C4-2B (cell line): ENCODE data around the gene PARVA.
"Not testable (repeated sequence)": the region's sequence is repeated elsewhere in the genome, so short reads cannot be mapped to it uniquely, and the experiment has no call there.

Source experiments
- H3K27ac ChIP-seq: fragments of 450-650 bp; 2 replicates; pipeline ENCODE4 v1.5.1; 2017
- CTCF ChIP-seq: fragments of 450-650 bp; conservative IDR thresholded peaks from 2 replicates; pipeline ENCODE4 v1.5.1; 2017; ENCODE audit warnings: mild to moderate bottlenecking
- ZFX ChIP-seq: fragments of 450-650 bp; IDR thresholded peaks from 2 replicates; pipeline ENCODE4 v1.6.1; 2017

The PARVA gene

GRCh38 chr11:12353534-12353933, 23.8 kb upstream of the PARVA start:
- no peak overlapping the region for H3K27ac ChIP-seq
- TF ChIP-seq ZFX, result no peak
- TF ChIP-seq CTCF, result no peak

- no peak overlapping the region for H3K27ac ChIP-seq
- TF ChIP-seq ZFX, result no peak
- no peak for TF ChIP-seq CTCF
These were observed 22.4 kb upstream of the PARVA start for GRCh38 chr11:12354750-12355545.

- TF ChIP-seq ZFX (no peak), CTCF (no peak)
- H3K27ac ChIP-seq, result no peak overlapping the region
These were observed 20.3 kb upstream of the PARVA start for GRCh38 chr11:12356944-12357655.

- not testable (repeated sequence) for H3K27ac ChIP-seq
These were observed 19.7 kb upstream of the PARVA start for GRCh38 chr11:12357697-12358096.

GRCh38 chr11:12358302-12359188, 18.8 kb upstream of the PARVA start:
- TF ChIP-seq CTCF (no peak), ZFX (no peak)
- H3K27ac ChIP-seq, result no peak overlapping the region

GRCh38 chr11:12359761-12360160, 17.6 kb upstream of the PARVA start:
- TF ChIP-seq CTCF (no peak), ZFX (no peak)

GRCh38 chr11:12361682-12362081, 15.7 kb upstream of the PARVA start:
- no peak overlapping the region for H3K27ac ChIP-seq
- TF ChIP-seq CTCF, result no peak
- no peak for TF ChIP-seq ZFX

More at GRCh38 chr11:12359761-12360160, 17.6 kb upstream of the PARVA start:
- H3K27ac ChIP-seq, result no peak overlapping the region
